SKM-1 treated with dmso at 0.1 percent for 144 hours (cell line): Measurements from ENCODE around the gene ASCL3.
"Not testable (repeated sequence)": the region's sequence is repeated elsewhere in the genome, so short reads cannot be mapped to it uniquely, and the experiment has no call there.

Experiments
- DNase-seq: peaks from one replicate; lab custom pipeline; 2025; ENCODE audit not compliant: unreplicated experiment; lab: John Stamatoyannopoulos, UW

ASCL3 gene

GRCh38 chr11:8911029-8911823 is 31.6 kb downstream of the ASCL3 start, which contains the start of gene AKIP1:
Gene AKIP1 (plus strand): TSS chr11:8911189. CDS start chr11:8911450, 261 bp downstream.
- DNase-seq: peak; percentile 85

GRCh38 chr11:8910649-8911026 is 32.2 kb downstream of the ASCL3 start:
- DNase-seq: no peak

GRCh38 chr11:8908099-8908498 is 34.7 kb downstream of the ASCL3 start:
- no peak for DNase-seq

- no peak for DNase-seq
Measured at GRCh38 chr11:8907116-8907515, 35.7 kb downstream of the ASCL3 start.

- DNase-seq: no peak
Measured at GRCh38 chr11:8905528-8906165, 37.2 kb downstream of the ASCL3 start.

- DNase-seq: no peak
Measured at GRCh38 chr11:8899119-8899753, 43.6 kb downstream of the ASCL3 start.

- not testable (repeated sequence) for DNase-seq
Measured at GRCh38 chr11:8891185-8891584, 51.6 kb downstream of the ASCL3 start.
